HEK293 (cell line): ENCODE data around the gene CLCN2.

ENCODE experiments used
- CTCF ChIA-PET: fragments of 350-600 bp; formaldehyde crosslinking; extraction: SDS; loops from one replicate; lab custom pipeline; 2021; ENCODE audit warnings: antibody characterized with exemption; lab: Yijun Ruan, JAX
- POLR2A ChIA-PET: fragments of 300-600 bp; formaldehyde crosslinking; extraction: SDS; loops from one replicate; lab custom pipeline; 2020; ENCODE audit warnings: antibody characterized with exemption, inconsistent platforms; lab: Yijun Ruan, JAX
- H3K27ac ChIP-seq: fragments of 200-500 bp; sonication (Bioruptor generic); 2 replicates; pipeline ENCODE4 v1.5.1; 2014; ENCODE audit warnings: low read depth, low read length, control low read depth, inconsistent platforms; ENCODE audit errors: extremely low read depth
- H3K36me3 ChIP-seq, 2 experiments: fragments of 200-500 bp in 1 of 2; sonication (Bioruptor generic) in 1 of 2; 1 replicate in 1 of 2; 2 replicates in 1 of 2; pipeline ENCODE4 v1.5.1; 2014 to 2017; ENCODE audit warnings: inconsistent platforms in 2 of 2, low read length in 2 of 2; ENCODE audit not compliant: control insufficient read depth in 2 of 2, insufficient read depth in 1 of 2
- H3K4me1 ChIP-seq: fragments of 200-500 bp; sonication (Bioruptor generic); 2 replicates; pipeline ENCODE4 v1.5.1; 2014; ENCODE audit warnings: mild to moderate bottlenecking, low read length, inconsistent platforms; ENCODE audit not compliant: control insufficient read depth, insufficient read depth
- H3K4me3 ChIP-seq: 2 replicates; pipeline ENCODE4 v1.5.1; 2011; ENCODE audit warnings: low read depth, mild to moderate bottlenecking, control low read depth, low read length, moderate library complexity
- H3K9me3 ChIP-seq: fragments of 200-500 bp; sonication (Bioruptor generic); 2 replicates; pipeline ENCODE4 v1.5.1; 2014; ENCODE audit warnings: low read depth, low read length, inconsistent platforms; ENCODE audit not compliant: control insufficient read depth, insufficient read depth
- GFI1B ChIP-seq: fragments of 450-650 bp; formaldehyde crosslinking; IDR thresholded peaks from 2 replicates; pipeline ENCODE4 v1.5.1; 2016; ENCODE audit warnings: missing biosample characterization, missing genetic modification characterization
- OSR2 ChIP-seq: fragments of 450-650 bp; formaldehyde crosslinking; IDR thresholded peaks from 2 replicates; pipeline ENCODE4 v1.5.1; 2016; ENCODE audit warnings: missing biosample characterization, missing genetic modification characterization
- RBAK ChIP-seq: fragments of 450-650 bp; formaldehyde crosslinking; IDR thresholded peaks from 2 replicates; pipeline ENCODE4 v1.5.1; 2016; ENCODE audit warnings: missing biosample characterization, missing genetic modification characterization
- WT1 ChIP-seq: fragments of 450-650 bp; formaldehyde crosslinking; IDR thresholded peaks from 2 replicates; pipeline ENCODE4 v1.5.1; 2016; ENCODE audit warnings: missing biosample characterization, missing genetic modification characterization
- ZBTB17 ChIP-seq: fragments of 450-650 bp; formaldehyde crosslinking; IDR thresholded peaks from 2 replicates; pipeline ENCODE4 v1.5.1; 2016; ENCODE audit warnings: missing biosample characterization, missing genetic modification characterization
- ZIC2 ChIP-seq: fragments of 450-650 bp; formaldehyde crosslinking; IDR thresholded peaks from 2 replicates; pipeline ENCODE4 v1.5.1; 2016; ENCODE audit warnings: missing biosample characterization, missing genetic modification characterization
- ZNF16 ChIP-seq: fragments of 450-650 bp; formaldehyde crosslinking; IDR thresholded peaks from 2 replicates; pipeline ENCODE4 v1.5.1; 2016; ENCODE audit warnings: low read depth, missing biosample characterization, missing genetic modification characterization
- ZNF174 ChIP-seq: fragments of 450-650 bp; formaldehyde crosslinking; IDR thresholded peaks from 2 replicates; pipeline ENCODE4 v1.5.0; 2017; ENCODE audit warnings: missing biosample characterization, mild to moderate bottlenecking, missing genetic modification characterization
- ZNF175 ChIP-seq: fragments of 450-650 bp; formaldehyde crosslinking; IDR thresholded peaks from 2 replicates; pipeline ENCODE4 v1.5.1; 2016; ENCODE audit warnings: missing biosample characterization, missing genetic modification characterization
- ZNF24 ChIP-seq: fragments of 450-650 bp; formaldehyde crosslinking; IDR thresholded peaks from 2 replicates; pipeline ENCODE4 v1.5.1; 2016; ENCODE audit warnings: missing biosample characterization, missing genetic modification characterization
- ZNF248 ChIP-seq: fragments of 450-650 bp; formaldehyde crosslinking; IDR thresholded peaks from 2 replicates; pipeline ENCODE4 v1.5.1; 2017; ENCODE audit warnings: missing biosample characterization, missing genetic modification characterization
- ZNF302 ChIP-seq: fragments of 450-650 bp; formaldehyde crosslinking; IDR thresholded peaks from 2 replicates; pipeline ENCODE4 v1.5.1; 2016; ENCODE audit warnings: missing biosample characterization, missing genetic modification characterization, low read depth
- ZNF37A ChIP-seq: fragments of 450-650 bp; IDR thresholded peaks from 2 replicates; pipeline ENCODE4 v1.5.1; 2018; ENCODE audit warnings: missing biosample characterization, missing genetic modification characterization
- ZNF391 ChIP-seq: fragments of 450-650 bp; formaldehyde crosslinking; IDR thresholded peaks from 2 replicates; pipeline ENCODE4 v1.5.1; 2016; ENCODE audit warnings: low read depth, missing biosample characterization, missing genetic modification characterization, borderline replicate concordance
- ZNF394 ChIP-seq: fragments of 450-650 bp; formaldehyde crosslinking; IDR thresholded peaks from 2 replicates; pipeline ENCODE4 v1.5.1; 2016; ENCODE audit warnings: missing biosample characterization, missing genetic modification characterization, mild to moderate bottlenecking, moderate library complexity, borderline replicate concordance
- ZNF48 ChIP-seq: fragments of 450-650 bp; formaldehyde crosslinking; IDR thresholded peaks from 2 replicates; pipeline ENCODE4 v1.5.1; 2016; ENCODE audit warnings: missing biosample characterization, missing genetic modification characterization
- ZNF530 ChIP-seq: fragments of 450-650 bp; formaldehyde crosslinking; IDR thresholded peaks from 2 replicates; pipeline ENCODE4 v1.5.1; 2016; ENCODE audit warnings: low read depth, missing biosample characterization, missing genetic modification characterization
- ZNF555 ChIP-seq: fragments of 450-650 bp; formaldehyde crosslinking; conservative IDR thresholded peaks from 2 replicates; pipeline ENCODE4 v1.5.1; 2017; ENCODE audit warnings: missing biosample characterization, mild to moderate bottlenecking, missing genetic modification characterization, inconsistent platforms
- ZNF626 ChIP-seq: fragments of 450-650 bp; sonication (Bioruptor Pico); formaldehyde crosslinking; IDR thresholded peaks from 2 replicates; pipeline ENCODE4 v1.5.1; 2018; ENCODE audit warnings: missing biosample characterization, missing genetic modification characterization, inconsistent platforms
- ZNF660 ChIP-seq: fragments of 450-650 bp; IDR thresholded peaks from 2 replicates; pipeline ENCODE4 v1.5.1; 2018; ENCODE audit warnings: missing biosample characterization, mild to moderate bottlenecking, missing genetic modification characterization
- ZNF664 ChIP-seq: fragments of 450-650 bp; formaldehyde crosslinking; IDR thresholded peaks from 2 replicates; pipeline ENCODE4 v1.5.1; 2016; ENCODE audit warnings: missing biosample characterization, missing genetic modification characterization
- TF ChIP-seq, protein P1 (sequence below): fragments of 450-650 bp; formaldehyde crosslinking; IDR thresholded peaks from 2 replicates; pipeline ENCODE4 v1.5.1; 2016; ENCODE audit warnings: missing biosample characterization, missing genetic modification characterization
- TF ChIP-seq, protein P2 (sequence below): fragments of 450-650 bp; formaldehyde crosslinking; IDR thresholded peaks from 2 replicates; pipeline ENCODE4; 2016; ENCODE audit warnings: missing biosample characterization, missing genetic modification characterization
- TF ChIP-seq, protein P3 (sequence below): fragments of 450-650 bp; formaldehyde crosslinking; IDR thresholded peaks from 2 replicates; pipeline ENCODE4 v1.5.1; 2016; ENCODE audit warnings: missing biosample characterization, missing genetic modification characterization

The CLCN2 gene

DNA sequence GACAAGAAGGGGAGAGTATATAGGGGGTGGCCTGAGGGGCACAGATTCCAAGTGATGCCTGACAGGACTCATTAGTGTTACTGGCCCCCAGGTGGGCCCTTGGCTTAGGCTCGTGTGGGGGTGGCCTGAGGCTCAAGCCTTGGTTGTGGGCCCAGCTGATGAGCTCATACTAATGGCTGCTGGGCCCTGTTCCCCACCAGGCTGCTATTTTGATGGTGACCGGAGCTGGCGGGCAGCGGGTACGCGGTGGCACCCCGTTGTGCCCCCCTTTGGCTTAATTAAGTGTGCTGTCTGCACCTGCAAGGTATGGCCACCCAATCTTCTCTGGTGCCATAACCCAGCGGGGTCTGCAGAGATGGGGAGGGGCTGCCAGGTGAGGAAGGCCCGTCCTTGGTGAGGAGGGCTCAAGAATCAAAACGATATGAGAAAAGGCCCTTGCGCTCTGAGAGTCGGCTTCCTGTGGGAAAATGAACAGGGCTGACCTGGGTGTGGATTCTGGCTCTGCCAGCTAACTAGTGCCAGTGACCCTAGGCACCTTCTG, 25.8 kb upstream of the CLCN2 start:
- no peak overlapping the region for H3K27ac ChIP-seq
- TF ChIP-seq GFI1B, result no peak
- TF ChIP-seq RBAK (tag by site-specific recombination), result no peak
- no peak for TF ChIP-seq ZNF391 (tag by site-specific recombination)
- TF ChIP-seq ZIC2, result no peak
- TF ChIP-seq ZNF16 (tag by site-specific recombination), result no peak
- TF ChIP-seq ZNF37A (tag by site-specific recombination), result no peak
- no peak for TF ChIP-seq ZNF175 (tag by site-specific recombination)
- no peak for TF ChIP-seq ZNF302
- peaks cover 0 to 29% of the 10 kb centered on the region in 2 experiments; a peak in 1 of 3 replicates for H3K36me3 ChIP-seq
- no peaks in the 10 kb centered on the region for H3K4me1 ChIP-seq
- no peak overlapping the region for H3K4me3 ChIP-seq
- CTCF ChIA-PET, result no interaction called here
- H3K9me3 ChIP-seq, result no peaks in the 10 kb centered on the region
- POLR2A ChIA-PET, result no interaction called here

DNA sequence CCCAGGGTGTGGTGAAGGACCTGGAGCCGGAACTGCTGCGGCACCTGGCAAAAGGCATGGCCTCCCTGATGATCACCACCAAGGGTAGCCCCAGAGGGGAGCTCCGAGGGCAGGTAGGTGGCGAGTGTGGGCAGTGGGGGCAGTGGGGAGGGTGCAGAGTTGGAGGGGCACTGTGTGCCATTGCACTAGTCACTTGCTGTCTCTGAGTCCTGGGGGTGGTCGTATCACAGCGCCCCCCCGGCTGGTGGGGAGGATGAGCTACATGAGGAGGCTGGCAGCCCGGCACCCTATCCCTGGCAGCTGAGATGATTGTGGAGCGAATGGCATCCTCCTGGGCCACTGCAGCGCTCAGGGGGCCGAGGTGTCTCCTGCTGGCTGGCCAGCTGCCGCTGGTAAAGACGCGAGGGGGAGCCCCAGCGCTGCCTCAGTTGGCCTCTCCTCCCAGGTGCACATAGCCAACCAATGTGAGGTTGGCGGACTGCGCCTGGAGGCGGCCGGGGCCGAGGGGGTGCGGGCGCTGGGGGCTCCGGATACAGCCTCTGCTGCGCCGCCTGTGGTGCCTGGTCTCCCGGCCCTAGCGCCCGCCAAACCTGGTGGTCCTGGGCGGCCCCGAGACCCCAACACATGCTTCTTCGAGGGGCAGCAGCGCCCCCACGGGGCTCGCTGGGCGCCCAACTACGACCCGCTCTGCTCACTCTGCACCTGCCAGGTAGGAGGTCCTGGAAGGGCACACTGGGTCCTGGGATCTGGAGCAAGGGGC, 24.8 kb upstream of the CLCN2 start:
- ChIA-PET POLR2A (no interaction called here), CTCF (interaction anchor here (2.4 kb wide), 1 partner anchor 15 kb away, joined by 8 read pairs; no protein-coding TSS in a partner anchor)
- no peak overlapping the region for H3K4me3 ChIP-seq
- H3K4me1 ChIP-seq, result no peaks in the 10 kb centered on the region
- no peak for TF ChIP-seq ZNF174
- TF ChIP-seq ZNF248 (tag by site-specific recombination), result no peak
- TF ChIP-seq, protein P1, sequence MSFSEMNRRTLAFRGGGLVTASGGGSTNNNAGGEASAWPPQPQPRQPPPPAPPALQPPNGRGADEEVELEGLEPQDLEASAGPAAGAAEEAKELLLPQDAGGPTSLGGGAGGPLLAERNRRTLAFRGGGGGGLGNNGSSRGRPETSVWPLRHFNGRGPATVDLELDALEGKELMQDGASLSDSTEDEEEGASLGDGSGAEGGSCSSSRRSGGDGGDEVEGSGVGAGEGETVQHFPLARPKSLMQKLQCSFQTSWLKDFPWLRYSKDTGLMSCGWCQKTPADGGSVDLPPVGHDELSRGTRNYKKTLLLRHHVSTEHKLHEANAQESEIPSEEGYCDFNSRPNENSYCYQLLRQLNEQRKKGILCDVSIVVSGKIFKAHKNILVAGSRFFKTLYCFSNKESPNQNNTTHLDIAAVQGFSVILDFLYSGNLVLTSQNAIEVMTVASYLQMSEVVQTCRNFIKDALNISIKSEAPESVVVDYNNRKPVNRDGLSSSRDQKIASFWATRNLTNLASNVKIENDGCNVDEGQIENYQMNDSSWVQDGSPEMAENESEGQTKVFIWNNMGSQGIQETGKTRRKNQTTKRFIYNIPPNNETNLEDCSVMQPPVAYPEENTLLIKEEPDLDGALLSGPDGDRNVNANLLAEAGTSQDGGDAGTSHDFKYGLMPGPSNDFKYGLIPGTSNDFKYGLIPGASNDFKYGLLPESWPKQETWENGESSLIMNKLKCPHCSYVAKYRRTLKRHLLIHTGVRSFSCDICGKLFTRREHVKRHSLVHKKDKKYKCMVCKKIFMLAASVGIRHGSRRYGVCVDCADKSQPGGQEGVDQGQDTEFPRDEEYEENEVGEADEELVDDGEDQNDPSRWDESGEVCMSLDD, result no peak
- TF ChIP-seq ZNF24, result no peak
- no peak for TF ChIP-seq ZNF626 (tag by site-specific recombination)
- no peak for TF ChIP-seq ZBTB17 (tag by site-specific recombination)
- TF ChIP-seq ZNF660 (tag by site-specific recombination), result no peak
- TF ChIP-seq ZNF664 (tag by site-specific recombination), result no peak
- TF ChIP-seq WT1 (tag by site-specific recombination), result no peak
- no peak for TF ChIP-seq ZNF391 (tag by site-specific recombination)
- no peak for TF ChIP-seq ZNF394 (tag by site-specific recombination)
- TF ChIP-seq OSR2 (tag by site-specific recombination), result no peak
- no peak for TF ChIP-seq ZNF48 (tag by site-specific recombination)
- TF ChIP-seq ZNF530, result no peak
- TF ChIP-seq ZNF555, result no peak
- TF ChIP-seq, protein P2, sequence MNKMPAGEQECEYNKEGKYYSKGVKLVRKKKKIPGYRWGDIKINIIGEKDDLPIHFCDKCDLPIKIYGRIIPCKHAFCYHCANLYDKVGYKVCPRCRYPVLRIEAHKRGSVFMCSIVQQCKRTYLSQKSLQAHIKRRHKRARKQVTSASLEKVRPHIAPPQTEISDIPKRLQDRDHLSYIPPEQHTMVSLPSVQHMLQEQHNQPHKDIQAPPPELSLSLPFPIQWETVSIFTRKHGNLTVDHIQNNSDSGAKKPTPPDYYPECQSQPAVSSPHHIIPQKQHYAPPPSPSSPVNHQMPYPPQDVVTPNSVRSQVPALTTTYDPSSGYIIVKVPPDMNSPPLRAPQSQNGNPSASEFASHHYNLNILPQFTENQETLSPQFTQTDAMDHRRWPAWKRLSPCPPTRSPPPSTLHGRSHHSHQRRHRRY, result no peak
- TF ChIP-seq, protein P3, sequence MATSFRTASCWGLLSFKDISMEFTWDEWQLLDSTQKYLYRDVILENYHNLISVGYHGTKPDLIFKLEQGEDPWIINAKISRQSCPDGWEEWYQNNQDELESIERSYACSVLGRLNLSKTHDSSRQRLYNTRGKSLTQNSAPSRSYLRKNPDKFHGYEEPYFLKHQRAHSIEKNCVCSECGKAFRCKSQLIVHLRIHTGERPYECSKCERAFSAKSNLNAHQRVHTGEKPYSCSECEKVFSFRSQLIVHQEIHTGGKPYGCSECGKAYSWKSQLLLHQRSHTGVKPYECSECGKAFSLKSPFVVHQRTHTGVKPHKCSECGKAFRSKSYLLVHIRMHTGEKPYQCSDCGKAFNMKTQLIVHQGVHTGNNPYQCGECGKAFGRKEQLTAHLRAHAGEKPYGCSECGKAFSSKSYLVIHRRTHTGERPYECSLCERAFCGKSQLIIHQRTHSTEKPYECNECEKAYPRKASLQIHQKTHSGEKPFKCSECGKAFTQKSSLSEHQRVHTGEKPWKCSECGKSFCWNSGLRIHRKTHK (tag by site-specific recombination), result no peak
- no peaks in the 10 kb centered on the region for H3K9me3 ChIP-seq
- no peak overlapping the region for H3K27ac ChIP-seq
- H3K36me3 ChIP-seq, result peaks cover 0 to 29% of the 10 kb centered on the region in 2 experiments; a peak in 1 of 3 replicates
